HG03442 (cell line): Measurements from ENCODE around the gene EPHB6.

ENCODE experiments used
- ATAC-seq: cut with Tn5 transposase; IDR thresholded peaks from one replicate; pipeline ENCODE4 v1.9.1; 2021; ENCODE audit warnings: mild to moderate bottlenecking, moderate library complexity; ENCODE audit not compliant: unreplicated experiment

The EPHB6 gene

DNA sequence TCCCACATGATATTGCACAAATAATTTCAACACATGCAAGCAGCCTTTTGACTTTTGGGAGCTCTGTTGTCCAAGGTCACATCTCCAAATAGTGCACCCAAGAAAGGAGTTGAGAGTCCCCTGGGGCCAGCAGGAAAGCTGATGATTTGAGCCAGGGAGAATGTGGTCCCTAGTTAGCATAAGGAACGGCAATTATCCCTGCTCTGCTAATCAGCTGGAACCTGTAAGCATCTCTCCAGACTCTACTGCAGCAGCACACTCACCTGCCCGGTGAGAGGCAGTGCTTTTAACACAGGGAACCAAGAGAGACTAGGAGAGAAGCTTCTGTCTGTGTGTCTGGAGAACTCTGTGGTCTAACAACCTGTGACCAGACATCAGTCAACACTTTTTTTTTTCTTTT lies 61.6 kb downstream of the EPHB6 start:
- no peak for ATAC-seq

DNA sequence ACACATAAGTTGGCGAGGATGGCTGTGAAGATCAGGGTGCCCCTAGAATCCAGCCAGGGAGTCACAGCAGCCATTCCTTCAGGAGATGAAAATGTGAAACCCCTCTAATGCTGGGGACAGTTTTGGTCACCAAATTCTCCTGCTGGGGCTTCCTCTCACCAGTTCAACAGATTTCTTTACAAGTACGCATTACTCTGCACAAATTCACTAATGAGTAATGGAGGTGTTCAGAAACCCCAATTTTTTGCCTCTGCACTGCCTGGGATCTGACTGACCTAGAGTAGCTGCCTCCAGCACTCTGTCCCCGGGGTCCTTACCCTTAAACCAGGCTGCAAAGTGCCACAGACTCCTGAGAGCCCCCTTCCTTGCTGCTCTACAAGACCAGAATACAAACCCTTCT lies 62.6 kb downstream of the EPHB6 start:
- ATAC-seq, result no peak

DNA sequence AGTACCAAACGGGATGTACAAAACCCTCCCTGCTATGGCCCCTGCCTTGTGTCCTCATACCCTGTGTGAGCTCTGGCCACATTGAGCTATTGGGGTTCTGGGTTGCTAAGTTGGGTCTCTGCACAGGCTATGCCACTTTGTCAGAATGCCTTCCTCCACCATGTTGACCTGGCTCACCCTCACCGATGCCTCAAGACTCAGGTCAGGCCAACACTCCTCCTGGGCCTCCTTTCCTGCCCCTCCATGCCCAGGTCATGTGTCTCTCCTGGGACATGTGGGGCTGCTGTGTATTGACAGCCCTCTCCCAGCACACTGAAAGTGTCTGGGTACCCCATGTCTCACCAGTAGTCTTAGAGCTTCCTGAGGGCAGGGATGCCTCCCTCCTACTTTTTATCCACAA lies 64.0 kb downstream of the EPHB6 start:
- ATAC-seq, result no peak

DNA sequence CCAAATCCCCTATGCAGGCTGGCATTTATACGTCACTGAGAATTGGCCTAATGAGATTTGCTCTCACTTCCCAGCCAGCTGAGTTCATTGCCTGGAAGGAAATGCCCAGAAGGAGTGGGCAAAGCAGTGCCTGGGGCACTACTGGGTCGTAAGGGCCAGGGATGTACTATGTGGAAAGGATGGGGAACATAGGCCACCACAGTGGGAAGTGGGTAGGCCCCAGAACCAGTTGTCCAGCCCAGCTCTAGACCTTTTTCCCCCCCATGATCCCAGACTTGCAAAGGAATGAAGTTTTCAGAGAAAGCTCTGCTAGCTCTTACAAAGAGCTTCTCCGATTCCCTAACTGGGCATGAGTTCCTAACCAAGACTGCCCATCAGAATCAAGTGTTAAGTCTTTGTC lies 64.8 kb downstream of the EPHB6 start:
- ATAC-seq, result no peak
